Endometrial microvascular endothelial cells (primary cell): Measurements from ENCODE around the gene DOCK1. TPM values are rescaled to one million over a fixed set of nuclear protein-coding genes. Genes with fewer than 3 reads are reported as not detected.

ENCODE experiments used
- in situ Hi-C: cut with HindIII; loops from 2 replicates; pipeline ENCODE4 v1.10.0; 2017; ENCODE audit warnings: low sequenced_read_pairs, low pct_unique_long_range_greater_than_20kb; ENCODE audit errors: inconsistent ontology term
- total RNA-seq: library from RNA; depleted of rRNA; stranded (reverse); fragments of >200 nt; gene quantifications from one replicate; pipeline ENCODE4 v1.2.3, GENCODE V29; 2015; ENCODE audit errors: inconsistent ontology term

Gene DOCK1
- total RNA-seq, 1 donor from 2014 or later = 38.1 TPM

- in situ Hi-C loops = no loop called here
These were observed 349.0 kb downstream of the DOCK1 start for GRCh38 chr10:127254276-127254675.

- in situ Hi-C loops = no loop called here
These were observed 352.2 kb downstream of the DOCK1 start for GRCh38 chr10:127257395-127257794.

DNA sequence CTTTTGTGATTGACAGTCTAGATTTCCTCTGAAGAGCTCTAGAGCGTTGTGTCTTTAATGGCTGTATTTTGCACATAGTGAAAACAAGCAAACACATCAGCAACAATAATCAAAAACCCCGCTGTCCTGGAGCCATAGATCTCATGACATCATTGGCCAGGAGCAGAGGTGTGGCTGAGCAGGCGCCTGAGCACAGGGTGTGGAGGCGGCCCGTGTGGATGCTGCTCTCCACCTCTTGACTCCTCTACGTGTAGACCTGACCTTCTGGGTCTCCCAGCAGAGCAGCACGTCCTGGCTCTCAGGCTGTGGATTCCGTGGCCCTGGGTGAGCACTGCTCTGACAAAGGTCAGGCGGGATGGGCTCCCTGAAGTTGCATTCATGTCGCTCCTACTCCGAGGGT lies 354.1 kb downstream of the DOCK1 start:
- in situ Hi-C loops = no loop called here

DNA sequence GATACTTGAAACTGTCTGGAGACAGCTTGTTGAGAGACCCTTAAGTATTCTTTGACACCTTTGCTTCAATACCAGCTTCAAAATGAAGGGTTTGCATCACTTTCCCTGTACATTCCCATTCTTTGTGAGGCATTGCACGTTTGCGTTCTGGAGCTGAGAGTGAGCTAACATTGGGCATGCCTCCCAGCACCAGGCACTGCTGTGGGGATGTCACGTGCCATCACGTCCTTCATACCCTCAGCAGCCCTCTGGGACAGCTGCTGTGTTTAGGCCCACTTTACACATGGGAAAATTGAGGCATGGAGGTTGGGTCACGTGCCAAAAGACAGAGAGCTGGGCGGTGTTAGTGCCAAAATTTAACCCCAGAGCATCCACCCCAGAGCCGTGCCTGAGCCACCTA lies 357.4 kb downstream of the DOCK1 start:
- in situ Hi-C loops = no loop called here

DNA sequence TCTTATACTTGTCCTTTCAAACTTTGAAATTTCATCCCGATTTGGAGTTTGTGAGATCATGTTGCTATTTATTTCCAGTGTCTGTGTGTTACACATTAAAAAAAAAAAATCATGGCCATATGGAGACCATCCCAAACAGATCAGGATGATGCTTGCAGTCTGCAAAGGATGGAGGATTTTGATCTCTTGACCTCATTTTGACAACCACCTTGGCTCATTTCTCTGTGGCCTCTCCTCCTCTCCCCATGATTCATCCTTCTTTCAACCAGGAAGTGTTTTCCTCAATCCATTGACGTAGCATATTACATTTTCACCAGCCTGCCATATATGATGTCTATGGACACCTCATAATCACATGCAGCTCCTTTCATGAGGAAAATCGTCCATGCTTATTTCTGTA lies 360.1 kb downstream of the DOCK1 start:
- in situ Hi-C loops = no loop called here

- in situ Hi-C loops = no loop called here
These were observed 361.2 kb downstream of the DOCK1 start for GRCh38 chr10:127266431-127266830.

GRCh38 chr10:127267442-127267841 lies 362.2 kb downstream of the DOCK1 start:
- in situ Hi-C loops = no loop called here

GRCh38 chr10:127272076-127272475 lies 366.8 kb downstream of the DOCK1 start:
- in situ Hi-C loops = no loop called here

- in situ Hi-C loops = no loop called here
These were observed 370.0 kb downstream of the DOCK1 start for GRCh38 chr10:127275272-127275671.

GRCh38 chr10:127275793-127276450 lies 370.7 kb downstream of the DOCK1 start:
- in situ Hi-C loops = no loop called here

- in situ Hi-C loops = no loop called here
These were observed 371.7 kb downstream of the DOCK1 start for GRCh38 chr10:127276794-127277462.

DNA sequence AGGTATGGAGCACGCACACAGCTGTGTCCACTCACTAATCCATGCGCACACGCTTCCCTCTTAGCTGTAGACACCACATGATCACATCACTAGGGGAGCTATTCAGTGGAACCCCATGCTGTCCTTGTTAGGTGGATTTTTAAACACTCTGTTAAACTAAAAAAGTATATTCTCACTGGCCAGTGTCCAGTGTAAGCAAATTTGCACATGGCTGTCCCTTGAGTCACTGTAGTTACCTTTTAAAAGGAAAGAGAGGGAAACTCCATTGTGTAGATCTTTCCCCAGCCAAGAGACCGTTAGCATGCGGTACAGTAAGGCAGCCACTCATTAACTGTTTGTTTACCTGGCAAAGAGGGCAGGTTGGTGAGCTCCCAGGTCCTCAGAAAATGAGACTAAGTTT lies 372.8 kb downstream of the DOCK1 start:
- in situ Hi-C loops = no loop called here

- in situ Hi-C loops = no loop called here
These were observed 374.1 kb downstream of the DOCK1 start for GRCh38 chr10:127279334-127279774.

DNA sequence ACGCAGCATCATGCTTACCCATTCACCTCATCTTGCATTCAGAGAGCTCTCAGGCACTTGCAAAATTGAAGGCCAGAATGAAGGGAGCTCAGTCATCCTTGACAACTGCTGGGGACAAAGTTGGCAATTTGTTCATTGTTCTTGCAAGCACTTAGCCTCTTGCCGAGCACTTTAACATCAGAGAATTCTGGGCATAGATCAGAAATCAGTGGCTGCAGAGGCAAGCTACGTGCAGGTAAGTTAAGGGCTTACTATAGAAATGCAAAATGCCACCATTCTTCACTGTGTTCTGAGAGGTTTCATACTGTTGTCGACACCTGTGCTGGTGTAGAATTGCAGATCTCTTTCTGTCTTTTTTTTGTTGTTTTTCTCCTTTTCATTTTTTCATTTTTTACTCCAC lies 375.2 kb downstream of the DOCK1 start:
- in situ Hi-C loops = no loop called here

DNA sequence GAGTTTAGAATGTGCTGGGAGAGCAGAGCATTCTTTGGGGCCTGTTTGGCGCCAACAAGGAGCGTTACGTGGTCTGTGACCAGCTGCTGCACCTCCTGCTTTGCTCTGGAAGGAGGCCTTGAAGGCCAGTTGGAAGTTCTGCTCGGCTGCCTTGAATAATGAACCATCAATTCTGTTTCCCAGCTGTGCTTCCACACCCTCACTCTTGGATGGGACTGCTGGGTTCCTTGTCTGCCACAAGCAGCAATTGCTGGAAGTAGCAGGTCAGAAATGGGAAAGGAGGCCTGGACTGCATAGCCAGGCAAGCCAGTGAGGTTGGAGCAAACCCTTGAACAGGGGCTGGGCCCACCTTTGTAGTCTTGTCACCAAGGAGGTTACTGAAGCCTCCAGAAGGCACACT lies 377.8 kb downstream of the DOCK1 start:
- in situ Hi-C loops = no loop called here

DNA sequence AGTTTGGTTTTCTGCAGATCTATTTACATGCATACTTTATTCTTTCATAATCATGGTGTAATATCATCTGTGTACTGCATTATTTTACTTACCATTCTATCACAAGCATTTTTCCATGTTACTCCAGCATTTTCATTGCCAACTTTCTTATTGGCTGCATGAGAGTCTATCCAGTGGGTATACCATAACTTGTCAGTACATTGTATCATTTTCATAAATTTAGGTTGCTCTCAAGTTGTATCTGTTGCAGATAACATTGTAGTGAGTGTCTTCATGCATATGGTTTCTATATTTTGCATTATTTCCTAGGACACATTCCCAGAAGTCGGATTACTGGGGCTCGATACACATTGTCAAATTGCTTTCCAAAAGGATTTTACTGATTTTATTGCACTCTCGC lies 378.3 kb downstream of the DOCK1 start:
- in situ Hi-C loops = no loop called here

- in situ Hi-C loops = no loop called here
These were observed 385.6 kb downstream of the DOCK1 start for GRCh38 chr10:127290850-127291249.

DNA sequence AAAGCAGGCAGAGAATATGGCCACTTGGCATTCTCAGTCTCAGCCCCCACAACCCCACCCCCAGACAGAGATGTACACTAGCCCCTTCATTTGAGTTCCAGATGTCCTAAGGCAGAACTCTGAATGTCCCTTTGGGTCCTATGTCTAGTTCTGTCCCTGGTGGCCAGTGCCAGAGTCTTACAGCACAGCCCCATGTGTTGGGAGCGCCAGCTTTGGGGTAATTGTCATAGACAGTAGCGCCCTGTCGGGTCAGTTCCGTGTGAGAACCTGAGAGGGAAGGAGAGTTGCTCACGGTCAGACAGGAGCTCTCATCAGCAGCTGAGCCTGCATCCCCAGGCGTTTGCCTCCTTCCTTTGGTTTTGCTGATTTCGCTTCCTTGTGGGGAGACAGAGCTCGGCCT lies 386.1 kb downstream of the DOCK1 start:
- in situ Hi-C loops = no loop called here

- in situ Hi-C loops = no loop called here
These were observed 387.7 kb downstream of the DOCK1 start for GRCh38 chr10:127292888-127293287.

DNA sequence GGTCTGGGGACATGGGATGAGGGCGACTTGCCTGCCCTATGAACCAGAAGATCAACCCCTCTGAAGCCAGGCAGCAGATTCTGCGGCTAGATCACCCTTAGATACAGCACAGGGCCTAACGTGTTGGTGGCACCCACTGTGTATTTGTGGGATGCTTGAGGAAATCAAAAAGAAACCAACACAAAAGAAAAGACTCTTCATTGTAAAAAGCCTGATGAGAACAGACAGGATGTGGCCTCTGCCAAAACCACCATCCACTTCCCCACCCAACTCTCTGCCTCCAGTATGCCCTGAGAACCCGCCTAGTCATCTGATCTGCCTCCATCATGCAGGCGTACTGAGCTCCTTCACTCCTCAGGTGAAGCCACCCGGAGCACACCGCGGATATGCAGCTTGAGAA lies 388.4 kb downstream of the DOCK1 start:
- in situ Hi-C loops = no loop called here

DNA sequence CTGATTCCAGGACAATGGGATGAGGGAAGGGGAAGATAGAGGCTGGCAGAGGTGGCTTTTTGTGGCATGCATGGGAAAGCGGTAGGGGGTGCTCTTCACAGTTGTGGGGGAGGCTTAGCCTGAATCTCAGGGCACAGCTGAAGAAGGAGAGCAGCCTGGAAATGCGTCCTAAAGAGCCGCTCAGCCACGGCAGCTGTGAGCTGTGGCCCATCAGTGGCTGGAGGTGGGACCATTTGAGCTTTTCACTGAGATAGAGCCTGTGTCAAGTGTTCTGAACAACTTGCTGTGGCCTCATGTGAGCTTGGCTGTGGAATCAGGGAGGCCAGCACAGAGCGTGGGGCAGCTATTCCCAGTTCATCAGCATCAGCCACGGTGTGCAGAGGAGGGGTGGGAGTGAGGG lies 391.5 kb downstream of the DOCK1 start:
- in situ Hi-C loops = no loop called here
